IMR-90 (cell line): ENCODE data around the gene TCAP.

Experiments used
- CEBPB ChIP-seq: IDR thresholded peaks from 2 replicates; pipeline ENCODE4 v1.6.1; 2012; ENCODE audit warnings: low read depth, low read length, improper control_type of control experiment
- CTCF ChIP-seq: conservative IDR thresholded peaks from 2 replicates; pipeline ENCODE4 v1.5.1; 2012; ENCODE audit warnings: mild to moderate bottlenecking, low read depth, low read length, improper control_type of control experiment
- MAFK ChIP-seq: IDR thresholded peaks from 2 replicates; pipeline ENCODE4 v1.6.1; 2012; ENCODE audit warnings: low read depth, low read length, improper control_type of control experiment

DNA sequence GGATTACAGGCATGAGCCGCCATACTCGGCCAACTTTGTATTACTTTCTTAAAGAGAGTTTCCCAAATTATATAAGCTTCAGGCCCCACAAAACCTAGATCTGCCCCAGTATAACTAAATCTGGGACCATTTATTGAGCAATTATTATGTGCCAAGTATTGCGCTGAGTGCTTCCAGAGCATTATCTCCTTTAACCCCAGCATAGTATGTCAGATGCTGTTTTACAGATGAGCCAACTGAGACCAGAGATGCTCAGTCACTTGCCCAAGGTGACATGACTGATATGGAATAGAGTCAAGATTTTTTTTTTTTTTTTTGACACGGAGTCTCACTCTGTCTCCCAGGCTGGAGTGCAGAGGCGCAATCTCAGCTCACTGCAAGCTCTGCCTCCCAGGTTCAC lies 32.8 kb downstream of the TCAP start:
- TF ChIP-seq CTCF (no peak), CEBPB (no peak), MAFK (no peak)
